CD4-positive, alpha-beta T cell treated with Interleukin-21 for 1 hour (primary cell): ENCODE data around the gene ZNF205.

Experiments
- DNase-seq: peaks from one replicate; pipeline ENCODE4 v3.0.0-alpha.2; 2020

Gene ZNF205

DNA sequence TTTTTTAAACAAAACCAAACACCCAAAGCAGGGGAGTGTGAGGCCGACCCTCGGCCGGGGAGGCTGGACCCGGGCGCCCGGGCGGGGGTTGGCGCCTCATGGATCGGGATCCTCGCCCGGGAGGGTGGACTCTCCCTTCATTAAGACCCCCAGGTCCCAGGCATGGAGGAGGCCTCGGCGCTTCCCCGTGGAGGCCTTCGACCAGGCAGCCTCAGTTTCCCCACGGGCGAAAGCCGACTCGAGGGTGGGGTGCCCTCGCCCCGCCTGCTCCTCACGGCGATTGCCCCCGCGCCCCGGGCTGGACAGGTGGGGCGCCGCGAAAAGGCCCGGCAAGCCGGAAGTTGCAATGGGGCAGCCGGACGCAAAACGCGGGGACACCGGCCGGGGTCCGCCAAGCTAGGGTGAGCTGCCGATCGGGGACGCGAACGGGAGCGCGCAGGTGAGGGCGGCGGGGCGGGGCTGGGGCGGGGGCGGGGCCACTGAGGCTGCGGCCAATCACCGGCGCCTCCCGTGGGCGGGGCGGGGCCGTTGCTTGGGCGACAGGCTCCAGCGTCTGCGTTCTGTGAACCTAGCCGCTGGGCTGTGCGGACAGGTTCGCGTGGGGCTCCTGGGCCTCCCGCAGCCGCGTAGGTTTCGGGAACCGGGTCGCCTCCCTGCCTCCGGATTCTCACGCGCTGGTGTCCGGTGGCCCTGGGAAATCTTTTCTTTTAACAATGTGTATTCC lies 6.0 kb upstream of the ZNF205 start:
- peak; percentile 93 for DNase-seq

DNA sequence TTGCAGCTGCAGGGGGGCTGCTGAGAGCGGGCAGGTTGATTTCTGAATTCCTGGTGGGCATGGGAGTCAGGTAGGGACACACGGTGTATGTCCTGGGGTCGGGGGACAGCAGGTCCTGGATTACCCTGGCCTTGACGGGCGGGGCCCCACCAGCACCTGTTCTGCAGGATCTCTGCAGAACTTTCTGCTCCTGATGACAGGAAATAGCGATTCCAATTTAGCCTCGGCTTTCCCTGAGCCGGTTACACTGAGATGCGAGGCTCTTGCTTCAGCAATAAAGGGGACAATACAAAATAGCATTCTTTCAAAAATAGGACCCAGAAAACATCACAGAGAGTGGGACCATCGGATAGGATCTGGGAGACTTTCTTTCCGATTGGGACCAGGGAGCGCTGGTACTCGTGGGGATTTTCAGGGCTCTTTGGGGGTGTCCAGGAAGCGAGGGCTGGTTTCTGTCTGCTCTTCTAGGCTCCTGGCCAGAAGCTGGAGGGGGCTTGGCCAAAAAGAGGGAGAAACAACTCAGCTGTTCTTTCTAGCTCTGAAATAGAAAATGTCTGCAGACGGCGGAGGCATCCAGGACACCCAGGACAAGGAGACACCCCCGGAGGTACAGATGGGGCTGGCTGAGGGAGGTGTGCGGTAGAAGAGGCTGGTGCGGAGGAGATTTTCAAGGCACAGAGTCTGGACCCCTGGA lies 642 bp downstream of the ZNF205 start:
- DNase-seq = no peak

DNA sequence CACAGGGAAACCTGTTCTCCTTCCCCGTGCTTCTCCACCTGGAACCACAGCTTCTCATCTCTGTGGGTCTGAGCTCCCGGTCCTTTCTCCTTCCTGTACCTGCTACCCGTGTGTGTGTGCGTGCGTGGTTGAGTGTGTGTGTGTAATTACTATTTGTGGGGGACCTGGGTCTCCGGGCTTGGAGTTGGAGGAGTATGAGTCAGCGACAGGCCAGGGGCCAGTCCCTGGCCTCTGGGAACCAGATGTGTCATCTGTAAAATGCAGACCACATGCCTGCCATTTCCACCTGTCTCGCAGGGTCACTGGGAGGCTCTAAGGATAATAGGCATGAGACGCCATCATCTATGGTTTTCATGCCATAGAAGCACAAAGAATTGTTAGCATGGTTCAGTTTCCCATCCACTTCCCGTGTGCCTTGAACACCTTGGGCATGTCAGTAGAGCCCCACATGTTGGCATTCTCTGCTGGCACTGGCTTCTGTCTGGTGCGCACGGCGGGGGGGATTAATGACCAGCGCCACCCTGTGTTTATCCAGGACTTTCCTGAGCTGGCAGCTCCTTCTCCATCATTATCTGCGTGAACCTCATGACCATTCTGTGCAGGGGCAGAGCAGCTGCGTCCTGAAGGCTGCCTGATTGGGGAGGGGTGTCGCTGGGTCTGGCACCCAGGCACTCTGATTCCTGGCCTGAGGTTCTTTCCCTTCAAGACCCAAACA lies 1.5 kb downstream of the ZNF205 start:
- no peak for DNase-seq

DNA sequence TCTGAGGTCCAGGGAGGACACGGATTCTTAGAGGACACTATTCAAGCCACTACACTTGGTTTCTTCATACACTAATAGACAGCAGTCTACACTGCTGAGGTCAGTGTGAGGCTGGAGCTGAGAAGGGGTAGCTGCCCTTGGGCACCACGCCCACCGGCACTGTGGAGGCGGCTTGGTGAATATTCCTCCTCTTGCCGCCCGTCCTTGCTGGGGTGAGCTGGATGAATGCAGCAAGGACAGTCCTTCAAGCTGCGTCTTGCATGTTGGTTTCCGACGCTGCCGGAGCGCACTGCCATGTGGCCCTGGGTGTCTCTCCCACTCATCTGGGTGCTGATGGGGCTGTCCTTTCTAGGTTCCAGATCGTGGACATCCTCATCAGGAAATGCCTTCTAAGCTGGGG lies 2.6 kb downstream of the ZNF205 start:
- DNase-seq = no peak

DNA sequence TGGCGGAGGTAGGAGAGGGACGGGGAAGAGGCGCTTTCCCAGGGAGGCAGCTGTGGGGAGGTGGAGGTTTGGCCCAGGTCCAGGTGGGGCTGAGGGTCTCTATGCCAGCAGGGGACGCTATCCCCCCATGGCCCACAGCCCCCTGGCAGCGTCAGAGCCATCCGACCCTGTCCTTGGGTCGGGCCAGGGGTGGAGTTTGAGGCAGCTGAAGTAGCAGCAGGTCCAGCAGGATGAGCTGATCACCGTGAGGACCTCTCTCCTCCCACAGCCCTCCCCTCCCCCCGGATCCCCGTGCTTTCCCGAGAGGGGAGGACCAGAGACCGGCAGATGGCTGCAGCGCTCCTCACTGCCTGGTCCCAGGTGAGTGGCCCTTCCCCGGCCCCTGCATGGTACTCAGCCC lies 3.2 kb downstream of the ZNF205 start:
- no peak for DNase-seq

DNA sequence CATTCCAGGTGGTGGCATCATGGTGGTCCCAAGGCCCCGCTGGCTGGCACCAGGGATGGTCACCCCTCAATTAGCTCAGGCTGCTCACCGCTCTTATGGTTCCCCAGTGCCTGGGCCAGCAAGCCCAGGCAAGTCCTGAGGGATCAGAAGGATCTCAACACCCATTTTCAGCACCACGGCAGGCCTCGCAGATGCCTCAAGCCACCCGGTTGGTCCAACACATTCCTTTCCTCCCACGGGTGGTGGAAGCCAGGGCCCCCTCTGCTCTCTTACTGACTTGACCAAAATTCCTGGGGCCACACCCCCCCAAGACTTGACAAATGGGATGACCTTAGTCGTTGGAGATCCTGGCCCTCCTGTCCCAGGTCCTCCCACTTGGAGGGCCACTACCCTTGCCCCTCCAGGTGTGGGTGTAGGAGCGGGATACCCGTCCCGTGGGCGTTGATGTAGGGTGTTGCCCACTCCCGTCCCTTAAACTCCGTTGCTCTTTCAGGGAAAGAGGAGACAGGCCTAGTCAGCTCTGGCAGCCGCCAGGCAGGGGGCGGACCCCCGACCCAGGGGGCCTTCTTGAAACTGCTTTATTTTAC lies 5.9 kb downstream of the ZNF205 start:
- no peak for DNase-seq

DNA sequence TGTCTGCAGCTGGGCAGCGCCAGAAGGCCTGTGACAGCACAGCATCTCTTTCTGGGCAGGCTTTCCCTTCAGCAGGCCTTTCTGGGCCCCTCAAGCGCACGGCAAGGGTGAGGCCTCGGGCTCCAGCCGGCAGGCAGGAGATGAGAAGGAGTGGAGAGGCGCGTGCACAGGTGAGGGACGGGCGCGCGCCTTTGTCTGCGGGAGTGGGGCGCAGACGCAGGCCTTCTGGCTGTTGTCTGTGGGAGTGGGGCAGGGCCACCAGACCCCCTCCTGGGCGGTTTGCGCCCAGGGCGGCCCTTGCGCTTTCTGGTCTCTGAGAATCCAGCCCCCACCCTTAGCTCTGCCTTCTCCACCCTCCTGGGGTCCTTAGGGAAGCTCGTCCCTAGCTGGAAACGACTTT lies 6.5 kb downstream of the ZNF205 start:
- no peak for DNase-seq

DNA sequence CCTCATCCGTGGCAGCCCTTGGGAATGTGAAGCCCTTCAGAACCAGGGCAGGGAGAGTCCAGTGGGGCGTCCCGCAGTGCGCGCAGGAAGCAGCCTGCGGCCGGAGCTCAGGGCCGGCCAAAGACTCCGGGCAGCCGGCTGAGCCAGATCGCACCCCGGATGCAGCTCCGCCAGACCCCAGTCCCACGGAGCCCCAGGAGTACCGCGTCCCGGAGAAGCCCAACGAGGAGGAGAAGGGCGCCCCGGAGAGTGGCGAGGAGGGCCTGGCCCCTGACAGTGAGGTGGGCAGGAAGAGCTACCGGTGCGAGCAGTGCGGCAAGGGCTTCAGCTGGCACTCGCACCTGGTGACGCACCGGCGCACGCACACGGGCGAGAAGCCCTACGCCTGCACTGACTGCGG lies 6.9 kb downstream of the ZNF205 start:
- DNase-seq = no peak

DNA sequence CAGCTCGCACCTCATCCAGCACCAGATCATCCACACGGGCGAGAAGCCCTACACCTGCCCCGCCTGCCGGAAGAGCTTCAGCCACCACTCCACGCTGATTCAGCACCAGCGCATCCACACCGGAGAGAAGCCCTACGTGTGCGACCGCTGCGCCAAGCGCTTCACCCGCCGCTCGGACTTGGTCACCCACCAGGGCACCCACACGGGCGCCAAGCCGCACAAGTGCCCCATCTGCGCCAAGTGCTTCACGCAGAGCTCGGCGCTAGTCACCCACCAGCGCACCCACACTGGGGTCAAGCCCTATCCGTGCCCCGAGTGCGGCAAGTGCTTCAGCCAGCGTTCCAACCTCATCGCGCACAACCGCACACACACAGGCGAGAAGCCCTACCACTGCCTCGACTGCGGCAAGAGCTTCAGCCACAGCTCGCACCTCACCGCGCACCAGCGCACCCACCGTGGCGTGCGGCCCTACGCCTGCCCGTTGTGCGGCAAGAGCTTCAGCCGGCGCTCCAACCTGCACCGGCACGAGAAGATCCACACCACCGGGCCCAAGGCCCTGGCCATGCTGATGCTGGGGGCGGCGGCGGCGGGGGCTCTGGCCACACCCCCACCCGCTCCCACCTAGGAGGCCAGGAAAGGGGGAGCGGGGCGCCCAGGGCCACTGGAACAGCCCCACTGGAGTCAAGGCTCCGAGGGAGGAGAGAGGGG lies 7.5 kb downstream of the ZNF205 start:
- DNase-seq = no peak

DNA sequence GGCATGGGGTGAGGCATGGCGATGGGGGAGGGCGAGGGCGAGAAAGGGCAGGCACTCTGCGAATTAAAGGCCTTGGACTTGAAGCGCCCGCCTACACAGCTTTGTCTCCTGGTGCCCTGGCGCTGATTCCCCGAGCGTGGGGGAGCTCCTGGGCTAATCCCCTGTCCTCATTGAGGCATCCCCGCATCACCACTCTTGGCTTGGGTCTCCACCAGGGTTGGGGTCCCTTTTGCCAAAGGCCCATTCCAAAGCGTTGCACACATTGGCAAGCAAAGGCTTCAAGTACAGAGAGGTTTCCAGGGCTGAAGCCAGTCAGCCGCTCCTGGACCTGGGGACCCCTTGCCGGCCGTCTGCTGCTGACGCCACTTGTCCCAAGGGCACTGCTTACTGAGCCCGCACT lies 8.0 kb downstream of the ZNF205 start:
- DNase-seq = no peak

DNA sequence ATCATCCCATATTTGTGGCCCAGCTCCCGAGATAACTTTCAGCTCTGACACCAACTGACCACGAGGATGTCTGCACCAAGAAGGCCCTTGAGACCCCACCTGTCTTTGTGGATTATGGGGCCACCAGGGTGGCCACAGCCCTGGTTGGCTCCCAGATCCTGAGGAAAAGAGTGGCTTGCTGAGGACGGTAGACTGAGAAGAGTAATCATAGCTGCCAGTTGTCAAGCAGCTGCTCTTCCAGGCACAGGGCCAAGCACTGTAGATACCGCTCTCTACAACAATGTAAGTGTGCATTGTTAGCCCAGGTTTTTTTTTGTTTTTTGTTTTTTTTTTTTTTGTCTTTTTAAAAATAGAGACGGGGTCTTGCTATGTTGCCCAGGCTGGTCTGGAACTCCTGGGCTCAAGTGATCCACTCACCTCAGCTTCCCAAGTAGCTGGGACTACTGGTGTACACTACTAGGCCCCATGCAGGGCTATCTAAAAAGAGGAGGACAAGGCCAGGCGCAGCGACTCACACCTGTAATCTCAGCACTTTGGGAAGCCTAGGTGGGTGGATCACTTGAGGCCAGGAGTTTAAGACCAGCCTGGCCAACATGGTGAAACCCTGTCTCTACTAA lies 9.6 kb downstream of the ZNF205 start:
- DNase-seq = no peak

DNA sequence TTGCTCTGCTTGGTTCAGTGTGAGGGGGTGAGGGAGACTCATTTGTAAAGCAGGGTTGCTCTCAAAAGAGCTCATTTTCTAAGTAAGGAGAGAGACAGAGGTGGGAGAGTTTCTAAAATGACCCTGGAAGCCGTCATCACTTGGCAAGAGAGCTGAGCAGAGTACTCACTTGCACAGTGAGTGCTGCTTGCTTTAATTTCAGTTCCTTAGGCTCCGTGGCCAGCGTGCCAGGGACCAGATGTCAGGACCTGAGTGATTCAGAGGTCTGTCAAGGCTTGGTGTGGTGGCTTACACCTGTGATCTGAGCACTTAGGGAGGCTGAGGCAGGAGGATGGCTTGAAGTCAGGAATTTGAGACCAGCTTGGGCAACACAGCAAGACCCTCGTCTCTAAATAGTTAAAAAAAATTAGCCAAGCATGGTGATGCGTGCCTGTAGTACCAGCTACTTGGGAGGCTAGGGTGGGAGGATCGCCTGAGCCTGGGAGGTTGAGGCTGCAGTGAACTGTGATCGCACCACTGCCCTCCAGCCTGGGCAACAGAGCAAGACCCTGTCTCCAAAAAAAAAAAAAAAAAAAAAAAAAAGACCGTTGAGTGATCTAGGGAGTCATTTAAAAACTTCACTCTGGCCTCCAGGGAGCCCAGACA lies 10.7 kb downstream of the ZNF205 start:
- DNase-seq = no peak

DNA sequence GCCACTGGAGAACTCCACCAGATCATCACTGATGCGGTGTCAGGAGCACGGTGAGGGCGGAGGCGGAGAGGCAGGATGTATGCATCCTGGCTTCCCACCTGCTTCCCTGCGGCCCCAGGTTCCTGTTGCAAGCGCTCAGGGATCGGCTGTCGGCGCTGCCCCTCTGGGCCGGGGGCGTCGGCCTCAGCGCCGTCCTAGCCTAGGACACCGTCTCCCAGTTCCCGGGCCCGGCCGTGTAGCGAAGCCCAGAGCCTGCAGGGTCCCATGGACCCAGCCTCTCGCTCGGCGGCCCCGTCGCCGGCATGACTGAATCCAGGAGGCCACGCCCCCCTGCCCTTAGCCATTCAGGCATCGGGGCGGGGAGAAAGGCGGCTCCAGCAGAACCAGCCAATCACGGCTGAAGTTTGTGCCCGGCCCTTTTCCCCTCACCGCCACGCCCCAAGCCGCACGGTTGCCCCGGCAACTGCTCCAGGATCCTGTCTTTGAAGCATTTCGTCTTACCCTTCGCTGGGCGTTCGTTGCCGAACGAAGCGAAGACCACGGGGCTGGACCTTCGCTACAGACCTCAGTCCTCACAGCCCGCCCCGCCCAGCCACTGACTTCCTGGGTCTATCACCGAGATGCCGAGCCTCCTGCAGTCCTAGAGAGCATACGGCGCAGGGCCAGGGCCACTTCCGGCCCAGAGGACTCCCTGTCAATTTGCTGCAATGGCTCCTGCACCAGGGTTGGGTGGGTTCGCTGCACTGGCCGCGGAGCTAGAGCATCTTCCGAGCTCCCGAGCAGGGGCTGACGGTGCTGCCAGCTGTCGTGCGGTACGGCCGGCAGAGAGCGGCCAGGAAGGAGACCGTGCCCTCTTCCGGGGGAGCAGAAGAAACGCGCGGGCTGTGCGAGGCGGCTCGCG lies 11.8 kb downstream of the ZNF205 start:
- peak; percentile 96 for DNase-seq

DNA sequence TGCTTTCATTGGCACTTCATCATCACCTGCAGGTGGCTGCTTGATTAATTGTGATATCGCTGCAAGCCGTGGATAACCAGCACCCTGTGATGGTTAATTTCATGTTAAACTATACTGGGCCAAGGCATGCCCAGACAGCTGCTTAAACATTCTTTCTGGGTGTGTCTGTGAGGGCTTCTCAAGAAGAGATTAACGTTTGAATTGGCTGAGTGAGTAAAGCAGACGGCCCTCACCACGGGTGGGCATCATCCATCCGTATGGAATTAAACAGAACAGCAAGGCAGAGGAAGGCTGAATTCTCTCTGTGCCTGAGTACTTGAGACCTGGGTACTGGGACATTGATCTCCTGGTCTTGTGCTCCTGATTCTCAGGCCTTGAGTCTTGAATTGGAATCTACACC lies 15.4 kb downstream of the ZNF205 start:
- no peak for DNase-seq

DNA sequence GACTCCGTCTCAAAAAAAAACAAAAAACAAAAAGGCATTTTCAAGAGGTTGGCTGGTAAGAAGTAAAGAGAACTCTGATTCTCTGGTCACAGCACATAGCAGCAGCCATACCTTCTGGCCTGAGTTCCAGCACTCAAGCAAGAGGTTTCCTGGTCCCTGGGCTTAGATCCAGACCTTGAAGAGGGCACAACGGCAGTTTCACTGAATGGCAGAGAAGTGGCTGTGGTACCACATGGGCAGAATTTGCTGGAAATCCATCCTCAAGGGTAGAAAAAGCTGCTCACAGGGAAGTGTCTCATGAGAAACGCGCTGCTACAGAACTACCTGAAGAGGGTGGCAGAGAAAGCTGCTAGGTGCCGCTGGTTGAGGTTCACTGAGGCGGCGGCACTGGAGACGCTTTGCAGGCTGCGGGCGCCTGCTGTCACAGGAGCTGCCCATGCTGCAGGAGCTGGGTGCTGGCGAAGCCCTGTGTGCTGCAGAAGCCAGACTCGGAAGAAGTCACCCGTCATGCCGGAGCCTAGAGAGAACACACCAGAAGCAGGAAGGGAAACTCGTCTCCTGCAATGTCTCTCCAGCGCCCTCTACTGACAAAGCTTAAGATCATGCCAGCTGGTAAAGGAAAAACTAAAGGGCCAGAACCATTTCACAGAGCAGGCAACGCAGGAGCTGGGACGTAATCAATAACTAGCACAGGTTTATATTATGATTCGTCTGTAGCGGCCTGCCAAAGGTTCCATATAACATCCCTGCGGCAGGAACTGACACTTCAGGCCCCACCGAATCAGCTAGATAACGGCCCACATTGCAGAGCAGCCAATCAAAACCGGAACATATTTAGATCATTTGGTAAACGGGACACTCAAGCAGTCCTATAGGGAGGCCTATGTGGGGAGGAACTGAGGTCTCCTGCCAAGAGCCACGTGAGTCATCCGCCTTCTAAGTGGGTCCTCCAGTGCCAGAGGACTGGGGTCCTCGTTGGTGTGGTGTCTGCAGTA lies 17.0 kb downstream of the ZNF205 start:
- peak; percentile 92 for DNase-seq

DNA sequence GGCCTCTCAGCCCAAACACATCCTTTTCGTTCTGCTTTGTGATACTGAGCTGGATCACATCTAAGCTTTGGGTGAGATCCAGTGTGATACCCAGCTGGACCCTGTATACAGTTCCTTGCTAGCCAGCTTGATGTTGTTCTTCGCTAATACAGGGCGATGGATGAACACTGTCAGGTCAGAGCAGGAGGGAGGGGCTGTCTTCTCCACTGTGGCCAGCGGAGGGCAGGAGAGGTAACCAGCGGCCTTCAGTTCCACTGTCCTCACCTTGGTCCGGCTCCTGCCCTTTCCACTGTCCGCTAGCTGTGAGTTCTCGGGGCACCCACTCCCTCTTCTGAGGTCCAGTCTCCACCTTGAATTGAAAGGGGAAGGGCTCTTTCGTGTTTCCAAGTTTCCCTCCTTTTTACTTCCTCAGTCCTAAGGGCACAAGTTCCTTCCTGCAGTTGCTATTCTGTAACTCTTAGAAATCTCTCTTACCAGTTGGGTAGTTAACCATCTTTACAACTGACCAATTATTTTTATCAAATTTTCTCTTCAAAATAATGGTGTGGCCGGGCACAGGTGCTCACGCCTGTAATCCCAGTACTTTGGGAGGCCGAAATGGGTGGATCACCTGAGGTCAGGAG lies 19.5 kb downstream of the ZNF205 start:
- DNase-seq = peak; percentile 51

DNA sequence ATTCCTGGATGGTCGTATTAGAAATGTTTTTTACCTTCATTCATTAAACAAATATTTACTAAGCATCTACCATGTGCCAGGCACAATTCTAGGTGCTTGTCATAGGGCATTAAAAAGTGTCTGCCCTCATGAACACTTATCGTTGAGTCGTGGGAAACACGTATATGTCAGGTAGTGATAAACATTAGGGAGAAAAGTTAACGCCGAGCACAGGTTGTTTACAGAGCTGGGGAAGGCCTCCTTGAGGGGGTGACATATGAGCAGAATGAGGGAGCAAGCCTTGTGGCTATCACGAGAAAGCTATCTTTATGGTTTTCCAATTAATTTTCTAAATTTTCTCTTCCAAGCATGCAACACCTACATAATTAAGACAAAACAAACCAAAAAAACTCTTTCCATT lies 21.5 kb downstream of the ZNF205 start:
- no peak for DNase-seq

DNA sequence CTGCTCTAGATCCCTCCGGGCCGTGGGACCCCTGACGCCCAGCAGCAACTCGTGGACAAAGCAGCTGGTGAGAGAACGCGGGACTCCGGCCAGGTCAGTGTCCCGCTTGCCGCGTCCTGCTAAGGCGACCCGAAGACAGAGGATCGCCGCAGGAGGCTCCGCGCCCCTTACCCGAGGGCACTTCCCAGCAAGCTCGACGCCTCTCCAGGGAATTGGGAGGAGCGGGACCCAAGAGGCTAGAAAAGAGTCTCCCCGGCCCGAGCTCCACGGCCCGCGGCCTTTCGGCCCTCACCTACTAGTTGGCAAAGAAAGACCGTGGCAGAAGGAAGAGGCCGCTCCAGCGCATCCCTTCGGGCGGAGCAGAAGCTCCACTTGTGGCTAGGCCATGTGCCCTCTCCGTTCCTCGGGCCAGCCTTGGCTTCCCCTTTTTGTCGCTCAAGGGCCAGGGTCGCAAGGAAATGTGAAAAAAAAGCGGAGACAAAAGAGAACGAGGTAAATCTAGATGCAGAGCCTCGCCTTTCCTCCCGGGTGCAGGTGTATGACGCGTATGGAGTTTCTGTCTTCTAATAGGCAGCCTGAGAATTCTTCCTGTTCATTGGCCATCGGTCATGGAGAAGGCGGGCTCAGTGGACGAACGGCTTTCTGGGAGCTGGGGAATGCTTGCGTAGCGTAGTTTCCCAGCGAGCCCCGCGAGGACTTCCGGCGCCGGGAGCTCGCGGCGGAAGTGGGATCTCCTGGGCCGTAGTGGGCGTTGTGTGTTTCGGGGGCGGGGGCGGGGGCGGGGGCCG lies 22.1 kb downstream of the ZNF205 start, which contains the start of gene ZNF213:
TSS of gene ZNF213 (plus strand) at position 692 of the 788 bp plus-strand sequence. CDS start 2,252 bp downstream, outside the sequence.
- peak; percentile 97 for DNase-seq
